Fibroblast of the aortic adventitia (primary cell): ENCODE results near the gene DCP2. TPM values are rescaled to one million over a fixed set of nuclear protein-coding genes. Genes with fewer than 3 reads are reported as not detected.
A peak's percentile ranks its signal among the peaks of the same experiment; 100 is the strongest.

Source experiments
- DNase-seq: peaks from one replicate; pipeline ENCODE4 v3.0.0-alpha.2; 2010; ENCODE audit warnings: low read depth
- H3K4me3 ChIP-seq: 2 replicates; pipeline ENCODE4 v1.5.1; 2011; ENCODE audit warnings: low read depth, mild to moderate bottlenecking, control low read depth, low read length, moderate library complexity
- CTCF ChIP-seq: IDR thresholded peaks from 2 replicates; pipeline ENCODE4 v1.5.1; 2011; ENCODE audit warnings: mild to moderate bottlenecking, low read length, control low read depth, inconsistent platforms; ENCODE audit not compliant: insufficient read depth
- total RNA-seq: library from RNA; depleted of rRNA; stranded (reverse); fragments of >200 nt; gene quantifications from 2 replicates; pipeline ENCODE4 v1.2.3, GENCODE V29; 2012; ENCODE audit warnings: low replicate concordance

Gene DCP2
- total RNA-seq, 1 donor, result 34.4 TPM

DNA sequence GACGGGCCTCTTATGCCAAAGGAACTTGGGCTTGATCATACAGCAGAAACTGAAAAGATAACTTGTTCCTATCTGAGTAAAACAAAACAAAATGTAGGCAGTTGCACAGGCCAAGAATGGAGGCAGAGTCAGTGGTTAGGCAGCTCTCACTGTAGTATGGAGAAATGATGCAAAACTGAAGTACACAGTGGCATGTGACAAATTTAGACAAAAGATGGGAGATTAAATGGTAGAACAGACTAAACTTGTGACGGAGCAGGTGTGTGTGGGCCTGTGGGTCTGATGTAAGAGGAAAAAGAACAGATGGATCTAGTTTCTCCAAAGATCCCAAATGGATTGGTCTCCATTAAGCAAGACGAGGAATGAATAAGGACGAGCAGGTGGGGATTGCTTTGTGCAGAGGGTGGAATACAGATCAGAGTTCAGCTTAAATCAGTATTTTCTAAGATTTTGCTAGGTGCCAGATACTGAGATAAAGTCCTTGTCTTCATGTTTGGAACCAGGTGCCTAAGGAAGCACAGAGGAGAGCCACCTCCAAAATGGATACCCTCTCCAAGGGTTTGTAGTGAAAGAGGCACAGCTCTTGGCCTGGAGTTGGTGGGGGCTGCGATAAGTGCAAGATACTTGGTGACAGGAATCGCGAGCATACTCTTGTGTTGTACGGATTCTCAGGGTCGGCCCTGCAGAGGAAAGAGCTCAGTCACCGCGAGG, 722 bp upstream of the DCP2 start:
- no peak for DNase-seq
- peak overlapping the region; percentile 73 for H3K4me3 ChIP-seq
- no peak for TF ChIP-seq CTCF

- TF ChIP-seq CTCF, result no peak
- peak overlapping the region; percentile 88 for H3K4me3 ChIP-seq
- peak; percentile 28 for DNase-seq
Measured at GRCh38 chr5:112977440-112977861, 853 bp downstream of the DCP2 start.

DNA sequence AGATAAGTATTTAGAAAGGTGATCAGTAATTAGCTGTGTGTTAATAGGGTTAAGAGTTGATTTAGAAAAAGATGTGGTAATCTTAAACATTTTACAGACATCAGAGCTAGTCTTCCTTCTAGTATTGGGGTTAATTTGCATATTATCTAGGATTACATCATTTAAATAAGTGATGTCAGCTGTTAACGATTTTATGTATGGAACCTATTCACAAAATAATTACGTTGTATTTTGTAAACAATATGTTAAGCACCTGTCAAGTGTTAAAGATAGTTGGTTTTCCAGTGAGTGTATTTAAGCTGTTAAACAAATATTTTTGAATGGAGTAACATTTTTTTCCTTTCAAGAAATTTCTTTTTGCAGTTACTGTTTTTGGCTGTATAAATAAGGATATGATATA, 2.2 kb downstream of the DCP2 start:
- TF ChIP-seq CTCF, result no peak
- peak overlapping the region; percentile 13 for H3K4me3 ChIP-seq
- DNase-seq, result no peak

GRCh38 chr5:112979723-112980122, 3.1 kb downstream of the DCP2 start:
- H3K4me3 ChIP-seq, result peak overlapping the region; percentile 14
- TF ChIP-seq CTCF, result no peak
- no peak for DNase-seq

GRCh38 chr5:112983363-112983762, 6.8 kb downstream of the DCP2 start:
- no peak for DNase-seq
- no peak overlapping the region for H3K4me3 ChIP-seq
- no peak for TF ChIP-seq CTCF

DNA sequence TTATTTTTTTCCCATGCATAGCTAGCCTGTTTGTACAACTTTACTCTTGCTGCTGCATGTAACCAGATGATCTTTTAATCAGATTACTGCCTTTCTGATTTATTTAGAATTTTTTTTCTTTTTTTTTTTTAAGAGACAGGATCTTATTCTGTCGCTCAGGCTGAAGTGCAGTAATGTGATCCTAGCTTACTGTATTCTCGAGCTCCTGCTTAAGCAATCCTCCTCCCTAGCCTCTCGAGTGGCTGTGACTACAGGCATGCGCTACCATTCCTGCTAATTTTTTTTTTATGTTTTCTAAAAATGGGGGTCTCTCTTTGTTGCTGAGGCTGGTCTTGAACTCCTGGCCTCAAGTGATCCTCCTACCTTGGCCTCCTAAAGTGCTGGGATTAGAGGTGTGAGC, 9.6 kb downstream of the DCP2 start:
- no peak for DNase-seq
- no peak for TF ChIP-seq CTCF
- no peak overlapping the region for H3K4me3 ChIP-seq
